GM12891 (cell line): ENCODE measurements around the gene MBD1.

Experiments
- PAX5 ChIP-seq: IDR thresholded peaks from 2 replicates; pipeline ENCODE4 v1.6.1; 2011; ENCODE audit warnings: low read length, moderate library complexity, mild to moderate bottlenecking; ENCODE audit not compliant: insufficient read depth, severe bottlenecking
- POLR2A ChIP-seq: IDR thresholded peaks from 2 replicates; pipeline ENCODE4 v1.6.1; 2011; ENCODE audit warnings: low read depth, low read length, control low read depth
- POLR2AphosphoS5 ChIP-seq: IDR thresholded peaks from 2 replicates; pipeline ENCODE4 v1.6.1; 2011; ENCODE audit warnings: low read depth, low read length, control low read depth
- POU2F2 ChIP-seq: IDR thresholded peaks from 2 replicates; pipeline ENCODE4 v1.6.1; 2011; ENCODE audit warnings: low read depth, mild to moderate bottlenecking, control low read depth, low read length, moderate library complexity
- SPI1 ChIP-seq: IDR thresholded peaks from 2 replicates; pipeline ENCODE4 v1.6.1; 2011; ENCODE audit warnings: low read depth, low read length, control low read depth
- TAF1 ChIP-seq: IDR thresholded peaks from 2 replicates; pipeline ENCODE4 v1.6.1; 2011; ENCODE audit warnings: low read depth, low read length, control low read depth

DNA sequence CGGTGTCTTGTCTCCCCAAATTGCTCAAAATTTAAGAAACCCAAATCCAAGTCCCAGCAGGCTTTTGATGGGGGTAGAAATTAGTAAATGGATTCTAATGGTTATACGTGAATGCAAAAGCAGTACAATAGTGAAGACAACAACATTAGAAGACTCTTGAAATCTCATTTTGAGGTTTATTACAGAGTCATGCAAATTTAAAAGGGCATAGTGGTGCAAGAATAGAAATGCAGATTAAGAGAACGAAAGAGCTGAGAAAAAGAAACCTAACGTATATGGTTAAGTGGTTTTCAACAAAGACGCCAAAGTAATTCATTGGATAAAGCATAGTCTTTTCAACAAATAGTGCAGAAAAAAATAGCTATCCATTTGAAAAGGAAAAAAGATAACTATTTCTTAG, 39.4 kb upstream of the MBD1 start:
- TF ChIP-seq POLR2A (no peak), TAF1 (no peak), SPI1 (no peak), POLR2AphosphoS5 (no peak), PAX5 (no peak), POU2F2 (no peak; the same call in 1 of the 2 replicates)
